A549 (cell line): ENCODE data around the gene CCDC12. TPM values are rescaled to one million over a fixed set of nuclear protein-coding genes. Genes with fewer than 3 reads are reported as not detected.

Experiments used
- ATAC-seq, 2 experiments: fragments of 200-7000 bp in 1 of 2; fragments of >200 bp in 1 of 2; cut with Nextera tagmentation in 1 of 2; cut with Tn5 transposase in 1 of 2; 3 replicates each; pipeline versions ENCODE4 v1.8.0 to v1.9.1; 2018 to 2020; ENCODE audit warnings: mild to moderate bottlenecking in 1 of 2, moderate library complexity in 1 of 2
- CTCF ChIA-PET: fragments of 300-600 bp; sonication (Branson Sonifier 250); formaldehyde crosslinking; extraction: SDS; loops from one replicate; lab custom pipeline; 2021; ENCODE audit warnings: antibody characterized with exemption, inconsistent platforms; lab: Yijun Ruan, JAX
- POLR2A ChIA-PET: fragments of 350-600 bp; formaldehyde crosslinking; extraction: SDS; loops from one replicate; lab custom pipeline; 2021; ENCODE audit warnings: antibody characterized with exemption, inconsistent platforms; lab: Yijun Ruan, JAX
- DNase-seq, 2 experiments: peaks; one replicate each; pipeline versions ENCODE4 v3.0.0 to v3.0.0-alpha.2; 2011 to 2016; ENCODE audit warnings: low read depth in 1 of 2, low spot score in 1 of 2
- FAIRE-seq: peaks from 2 replicates; lab custom pipeline; 2011; peaks lifted over from hg19 to GRCh38; lab: Jason Lieb, UNC
- H3K27ac ChIP-seq, 2 experiments: fragments of >200 bp; sonication (Bioruptor Twin); formaldehyde crosslinking; 3 replicates each; pipeline ENCODE4 v1.5.1; 2016 to 2017
- H3K4me1 ChIP-seq: fragments of >200 bp; sonication (Bioruptor Twin); formaldehyde crosslinking; 3 replicates; pipeline ENCODE4 v1.6.1; 2016
- H3K4me2 ChIP-seq: fragments of >200 bp; sonication (Bioruptor Twin); formaldehyde crosslinking; 3 replicates; pipeline ENCODE4 v1.6.1; 2016
- H3K4me3 ChIP-seq: fragments of >200 bp; sonication (Bioruptor Twin); formaldehyde crosslinking; 3 replicates; pipeline ENCODE4 v1.5.1; 2016
- H3K9me3 ChIP-seq: fragments of >200 bp; sonication (Bioruptor Twin); formaldehyde crosslinking; 3 replicates; pipeline ENCODE4 v1.6.1; 2016
- ATOH8 ChIP-seq: fragments of 250-450 bp; sonication (Bioruptor Pico); IDR thresholded peaks from 2 replicates; pipeline ENCODE4 v1.5.0; 2020; ENCODE audit warnings: low read depth, mild to moderate bottlenecking, moderate library complexity
- BHLHE40 ChIP-seq: IDR thresholded peaks from 2 replicates; pipeline ENCODE4 v1.6.1; 2012; ENCODE audit warnings: low read depth, low read length, inconsistent platforms
- CBX2 ChIP-seq: fragments of 200-600 bp; sonication (generic); IDR thresholded peaks from 2 replicates; pipeline ENCODE4 v1.6.1; 2016; ENCODE audit warnings: low read depth, mild to moderate bottlenecking, borderline replicate concordance
- CBX8 ChIP-seq: fragments of 200-600 bp; sonication (generic); IDR thresholded peaks from 2 replicates; pipeline ENCODE4 v1.6.1; 2016
- FOSB ChIP-seq: fragments of 250-450 bp; sonication (Bioruptor Pico); IDR thresholded peaks from 2 replicates; pipeline ENCODE4 v1.5.0; 2020; ENCODE audit warnings: mild to moderate bottlenecking, moderate library complexity
- GATA3 ChIP-seq: IDR thresholded peaks from 2 replicates; pipeline ENCODE4 v1.6.1; 2012; ENCODE audit warnings: borderline replicate concordance
- HMGXB4 ChIP-seq: fragments of 250-450 bp; sonication (Bioruptor Pico); IDR thresholded peaks from 2 replicates; pipeline ENCODE4 v1.5.0; 2021; ENCODE audit warnings: mild to moderate bottlenecking, moderate library complexity, borderline replicate concordance
- HOXB13 ChIP-seq: fragments of 250-450 bp; sonication (Bioruptor Pico); IDR thresholded peaks from 2 replicates; pipeline ENCODE4 v1.5.0; 2020; ENCODE audit warnings: low read depth, mild to moderate bottlenecking, moderate library complexity
- HOXB5 ChIP-seq: fragments of 250-450 bp; sonication (Bioruptor Pico); IDR thresholded peaks from 2 replicates; pipeline ENCODE4 v1.5.0; 2020; ENCODE audit warnings: mild to moderate bottlenecking, moderate library complexity
- JUN ChIP-seq, 2 experiments: fragments of >200 bp; sonication (Bioruptor Twin); formaldehyde crosslinking; IDR thresholded peaks; 2 replicates in 1 of 2; 3 replicates in 1 of 2; pipeline ENCODE4 v1.6.1; 2016 to 2017
- MAFK ChIP-seq: fragments of 450-650 bp; IDR thresholded peaks from 2 replicates; pipeline ENCODE4 v1.6.1; 2014; ENCODE audit not compliant: partially characterized antibody
- MAX ChIP-seq: IDR thresholded peaks from 2 replicates; pipeline ENCODE4 v1.6.1; 2012
- MAZ ChIP-seq: fragments of 150-350 bp; IDR thresholded peaks from 2 replicates; pipeline ENCODE4 v1.6.1; 2014; ENCODE audit warnings: antibody characterized with exemption, low read depth, low read length, borderline replicate concordance
- NFE2L2 ChIP-seq: fragments of 150-350 bp; conservative IDR thresholded peaks from 2 replicates; pipeline ENCODE4 v1.6.1; 2014; ENCODE audit warnings: low read length
- NPAS2 ChIP-seq: fragments of 250-450 bp; sonication (Bioruptor Pico); IDR thresholded peaks from 2 replicates; pipeline ENCODE4 v1.8.0; 2022; ENCODE audit warnings: mild to moderate bottlenecking, moderate library complexity, borderline replicate concordance
- NR3C1 ChIP-seq: fragments of >200 bp; sonication (Bioruptor Twin); formaldehyde crosslinking; IDR thresholded peaks from 3 replicates; pipeline ENCODE4 v1.6.1; 2017
- POLR2A ChIP-seq: IDR thresholded peaks from 2 replicates; pipeline ENCODE4 v1.6.1; 2012; ENCODE audit warnings: mild to moderate bottlenecking, low read length
- POLR2AphosphoS2 ChIP-seq: conservative IDR thresholded peaks from 2 replicates; pipeline ENCODE4 v1.6.1; 2012; ENCODE audit warnings: low read length, improper control_type of control experiment, inconsistent platforms
- RARB ChIP-seq: fragments of 250-450 bp; sonication (Bioruptor Pico); IDR thresholded peaks from 2 replicates; pipeline ENCODE4 v1.8.0; 2021; ENCODE audit warnings: mild to moderate bottlenecking, moderate library complexity
- RFX5 ChIP-seq: fragments of 450-650 bp; IDR thresholded peaks from 2 replicates; pipeline ENCODE4 v1.7.1; 2014; ENCODE audit warnings: antibody characterized with exemption, mild to moderate bottlenecking, moderate library complexity
- RNF2 ChIP-seq: fragments of 200-600 bp; sonication (generic); IDR thresholded peaks from 2 replicates; pipeline ENCODE4 v1.6.1; 2016; ENCODE audit warnings: low read depth, mild to moderate bottlenecking, antibody characterized with exemption, moderate library complexity, borderline replicate concordance
- ZC3H11A ChIP-seq: fragments of 450-650 bp; IDR thresholded peaks from 2 replicates; pipeline ENCODE4 v1.6.1; 2014; ENCODE audit warnings: antibody characterized with exemption, mild to moderate bottlenecking
- ZNF302 ChIP-seq: fragments of 250-450 bp; sonication (Bioruptor Pico); IDR thresholded peaks from 2 replicates; pipeline ENCODE4 v1.9.0; 2021; ENCODE audit warnings: inconsistent platforms, mild to moderate bottlenecking, moderate library complexity
- WGBS: methylation state at CpG from one replicate; pipeline ENCODE4 v1.1.6; 2017; ENCODE audit errors: missing lambda C conversion rate; 5-methylcytosine and 5-hydroxymethylcytosine counted together
- polyA plus RNA-seq, 4 experiments: library from polyadenylated mRNA; depleted of rRNA in 3 of 4; stranded (reverse); fragments of >200 nt; fragmentation: RNase III in 1 of 4; extraction: RNeasy Plus Mini Kit Qiagen cat#74134 plus additional on column Dnase treatment in 1 of 4; gene quantifications; 2 replicates in 3 of 4; 3 replicates in 1 of 4; pipeline ENCODE4 v1.2.3, GENCODE V29; 2011 to 2017
- TF ChIP-seq, protein P1 (sequence below): fragments of >200 bp; sonication (Bioruptor Twin); formaldehyde crosslinking; IDR thresholded peaks from 2 replicates; pipeline ENCODE4 v1.6.1; 2016
- TF ChIP-seq, protein P2 (sequence below): IDR thresholded peaks from 2 replicates; pipeline ENCODE4 v1.6.1; 2012

Gene CCDC12
- polyA plus RNA-seq, 2 of the 4 experiments (the other 2 are of a cell fraction) = 34.8 to 81.0 TPM

GRCh38 chr3:46905661-46906451 lies 70.7 kb downstream of the CCDC12 start:
- TF ChIP-seq NPAS2 (CRISPR knock-in tag) = no peak
- TF ChIP-seq HOXB5 (CRISPR knock-in tag) = no peak
- no peak for TF ChIP-seq CBX8
- no peak for TF ChIP-seq CBX2
- TF ChIP-seq JUN (IDR thresholded peaks at IDR 0.05) = no peak
- no peak for TF ChIP-seq ATOH8 (CRISPR knock-in tag)
- CTCF ChIA-PET = interaction anchor here (0.6 to 1.0 kb wide), 3 partner anchors 11 to 429 kb away, joined by 3 read pairs; no protein-coding TSS in a partner anchor
- ATAC-seq (no peak), FAIRE-seq (no peak), DNase-seq (no peak)
- Histone ChIP-seq H3K4me2 (no peak overlapping the region), H3K9me3 (no peaks in the 10 kb centered on the region), H3K4me3 (no peak overlapping the region), H3K4me1 (peaks cover 9% of the 10 kb centered on the region; the same call in 2 of the 3 replicates), H3K27ac (no peak overlapping the region)
- POLR2A ChIA-PET = no interaction called here
- 58% methylated on average over 4 of the region's 11 CpGs for WGBS

DNA sequence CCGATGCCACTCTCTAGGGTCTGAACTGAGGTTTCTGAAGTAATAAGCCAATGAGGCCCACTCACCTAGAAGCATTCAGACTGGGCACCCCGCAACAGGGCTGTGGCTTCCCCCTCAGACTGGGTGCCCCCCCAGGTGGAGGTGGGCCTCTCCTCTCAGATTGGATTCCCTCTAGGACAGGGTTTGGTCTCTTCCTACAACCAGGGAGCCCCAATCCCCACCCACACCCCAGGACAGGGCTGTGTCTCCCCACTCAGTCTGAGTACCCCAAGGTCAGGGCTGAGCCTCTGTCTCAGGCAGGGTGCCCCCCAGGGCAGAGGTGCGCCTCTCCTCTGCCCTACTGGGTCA lies 71.4 kb downstream of the CCDC12 start:
- FAIRE-seq (no peak), ATAC-seq (no peak)
- 67% methylated on average over 3 of the region's 3 CpGs for WGBS
- ChIA-PET CTCF (interaction anchor here (1.2 kb wide), 1 partner anchor 10 kb away, joined by 5 read pairs; no protein-coding TSS in a partner anchor), POLR2A (no interaction called here)
- H3K4me1 ChIP-seq = peaks cover 9% of the 10 kb centered on the region; the same call in 2 of the 3 replicates
- no peak overlapping the region for H3K4me2 ChIP-seq
- H3K27ac ChIP-seq = no peak overlapping the region
- no peaks in the 10 kb centered on the region for H3K9me3 ChIP-seq
- no peak for TF ChIP-seq RARB (CRISPR knock-in tag)
- no peak for TF ChIP-seq NR3C1
- no peak for TF ChIP-seq POLR2AphosphoS2
- TF ChIP-seq MAFK = no peak
- TF ChIP-seq CBX8 = no peak
- TF ChIP-seq ZC3H11A = no peak
- no peak for TF ChIP-seq POLR2A
- TF ChIP-seq RNF2 = no peak
- TF ChIP-seq, protein P1, sequence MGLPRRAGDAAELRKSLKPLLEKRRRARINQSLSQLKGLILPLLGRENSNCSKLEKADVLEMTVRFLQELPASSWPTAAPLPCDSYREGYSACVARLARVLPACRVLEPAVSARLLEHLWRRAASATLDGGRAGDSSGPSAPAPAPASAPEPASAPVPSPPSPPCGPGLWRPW = no peak
- TF ChIP-seq, all 56 proteins: peak for 0
- no peak for DNase-seq
- no peak overlapping the region for H3K4me3 ChIP-seq

GRCh38 chr3:46904303-46905212 lies 72.0 kb downstream of the CCDC12 start:
- CTCF ChIA-PET = interaction anchor here (1.2 kb wide), 1 partner anchor 10 kb away, joined by 5 read pairs; no protein-coding TSS in a partner anchor
- POLR2A ChIA-PET = no interaction called here
- Histone ChIP-seq H3K4me1 (0 out of 3 replicates have a peak, but pooled peaks cover 4% of the 10 kb centered on the region), H3K27ac (no peak overlapping the region), H3K9me3 (no peaks in the 10 kb centered on the region), H3K4me3 (no peak overlapping the region), H3K4me2 (no peak overlapping the region)
- no peak for DNase-seq
- no peak for ATAC-seq
- 87% methylated on average over 12 of the region's 18 CpGs for WGBS
- TF ChIP-seq HOXB13 (CRISPR knock-in tag) = no peak
- TF ChIP-seq ZNF302 (CRISPR knock-in tag) = no peak
- no peak for TF ChIP-seq NFE2L2
- no peak for TF ChIP-seq POLR2AphosphoS2
- no peak for TF ChIP-seq MAZ
- TF ChIP-seq HMGXB4 (CRISPR knock-in tag) = no peak
- no peak for TF ChIP-seq MAX
- TF ChIP-seq BHLHE40 = no peak
- no peak for TF ChIP-seq NPAS2 (CRISPR knock-in tag)
- TF ChIP-seq FOSB (CRISPR knock-in tag) = no peak
- TF ChIP-seq, protein P2, sequence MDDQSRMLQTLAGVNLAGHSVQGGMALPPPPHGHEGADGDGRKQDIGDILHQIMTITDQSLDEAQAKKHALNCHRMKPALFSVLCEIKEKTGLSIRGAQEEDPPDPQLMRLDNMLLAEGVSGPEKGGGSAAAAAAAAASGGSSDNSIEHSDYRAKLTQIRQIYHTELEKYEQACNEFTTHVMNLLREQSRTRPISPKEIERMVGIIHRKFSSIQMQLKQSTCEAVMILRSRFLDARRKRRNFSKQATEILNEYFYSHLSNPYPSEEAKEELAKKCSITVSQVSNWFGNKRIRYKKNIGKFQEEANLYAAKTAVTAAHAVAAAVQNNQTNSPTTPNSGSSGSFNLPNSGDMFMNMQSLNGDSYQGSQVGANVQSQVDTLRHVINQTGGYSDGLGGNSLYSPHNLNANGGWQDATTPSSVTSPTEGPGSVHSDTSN = no peak
- TF ChIP-seq GATA3 = no peak
- no peak for TF ChIP-seq RFX5
- FAIRE-seq = no peak
